ENCODE data around the gene EHD2.
A peak's percentile ranks its signal among the peaks of the same experiment; 100 is the strongest.

Gene EHD2

GRCh38 chr19:47691090-47691489 is 22.1 kb upstream of the EHD2 start:
- DNase-seq (ENCODE audit: low spot score), result no peak

GRCh38 chr19:47691782-47692181 is 21.4 kb upstream of the EHD2 start:
- no peak for DNase-seq (ENCODE audit: low spot score)

GRCh38 chr19:47693489-47693888 is 19.7 kb upstream of the EHD2 start:
- no peak for DNase-seq (ENCODE audit: low spot score)

- DNase-seq (ENCODE audit: low spot score), result no peak
These were observed 19.3 kb upstream of the EHD2 start for GRCh38 chr19:47693903-47694302.

GRCh38 chr19:47694466-47695273 is 18.6 kb upstream of the EHD2 start:
- DNase-seq (ENCODE audit: low spot score), result no peak

GRCh38 chr19:47695533-47696262 is 17.5 kb upstream of the EHD2 start:
- DNase-seq (ENCODE audit: low spot score), result no peak

GRCh38 chr19:47696635-47697034 is 16.6 kb upstream of the EHD2 start:
- DNase-seq (ENCODE audit: low spot score), result no peak

- peak; percentile 93 for DNase-seq (ENCODE audit: low spot score)
These were observed 15.2 kb upstream of the EHD2 start for GRCh38 chr19:47697863-47698609.

GRCh38 chr19:47698631-47699359 is 14.4 kb upstream of the EHD2 start:
- DNase-seq (ENCODE audit: low spot score), result no peak

GRCh38 chr19:47699360-47699917 is 13.8 kb upstream of the EHD2 start:
- DNase-seq (ENCODE audit: low spot score), result peak; percentile 76

- no peak for DNase-seq (ENCODE audit: low spot score)
These were observed 12.1 kb upstream of the EHD2 start for GRCh38 chr19:47700934-47701716.

- no peak for DNase-seq (ENCODE audit: low spot score)
These were observed 11.3 kb upstream of the EHD2 start for GRCh38 chr19:47701717-47702552.

GRCh38 chr19:47702671-47703070 is 10.6 kb upstream of the EHD2 start:
- no peak for DNase-seq (ENCODE audit: low spot score)

- no peak for DNase-seq (ENCODE audit: low spot score)
These were observed 9.9 kb upstream of the EHD2 start for GRCh38 chr19:47703301-47703700.

- DNase-seq (ENCODE audit: low spot score), result no peak
These were observed 9.2 kb upstream of the EHD2 start for GRCh38 chr19:47704024-47704423.

- DNase-seq (ENCODE audit: low spot score), result no peak
These were observed 8.6 kb upstream of the EHD2 start for GRCh38 chr19:47704656-47705055.

- DNase-seq (ENCODE audit: low spot score), result peak; percentile 73
These were observed 5.9 kb upstream of the EHD2 start for GRCh38 chr19:47707135-47707925.

GRCh38 chr19:47711652-47712242 is 1.5 kb upstream of the EHD2 start:
- no peak for DNase-seq (ENCODE audit: low spot score)

GRCh38 chr19:47714339-47714738 is 1.1 kb downstream of the EHD2 start:
- no peak for DNase-seq (ENCODE audit: low spot score)
